Effector CD8-positive, alpha-beta T cell (primary cell): ENCODE measurements around the gene CCDC74B.
"Not testable (repeated sequence)": the region's sequence is repeated elsewhere in the genome, so short reads cannot be mapped to it uniquely, and the experiment has no call there.

Source experiments
- DNase-seq: peaks from one replicate; lab custom pipeline; 2025; lab: John Stamatoyannopoulos, UW

Gene CCDC74B

GRCh38 chr2:130102597-130103363 lies 42.1 kb downstream of the CCDC74B start:
- DNase-seq, result not testable (repeated sequence)
